Nephron (organoid): Measurements from ENCODE around the gene SELENOF.

Source experiments
- H3K27ac Mint-ChIP-seq, 3 experiments: 2 replicates each; pipeline ENCODE4 v1.8.0; 2020; ENCODE audit warnings: mixed read lengths in 3 of 3, mild to moderate bottlenecking in 2 of 3, moderate library complexity in 1 of 3
- H3K27me3 Mint-ChIP-seq: 2 replicates; pipeline ENCODE4 v1.8.0; 2021; ENCODE audit warnings: low read depth, mild to moderate bottlenecking, moderate library complexity, mixed read lengths
- H3K36me3 Mint-ChIP-seq: 2 replicates; pipeline ENCODE4 v1.8.0; 2020; ENCODE audit warnings: low read depth, mixed read lengths
- H3K4me1 Mint-ChIP-seq: 2 replicates; pipeline ENCODE4 v1.8.0; 2020; ENCODE audit warnings: mixed read lengths
- H3K4me3 Mint-ChIP-seq, 3 experiments: 2 replicates each; pipeline ENCODE4 v1.8.0; 2020; ENCODE audit warnings: mild to moderate bottlenecking in 3 of 3, mixed read lengths in 3 of 3, moderate library complexity in 2 of 3
- H3K9me3 Mint-ChIP-seq: 2 replicates; pipeline ENCODE4 v1.8.0; 2020; ENCODE audit warnings: mixed read lengths
- CTCF ChIP-seq, 3 experiments: fragments of 200-600 bp; sonication (generic); IDR thresholded peaks; one replicate each; pipeline ENCODE4 v1.5.0; 2021; ENCODE audit warnings: antibody characterized with exemption in 3 of 3; ENCODE audit not compliant: unreplicated experiment in 3 of 3

Gene SELENOF

DNA sequence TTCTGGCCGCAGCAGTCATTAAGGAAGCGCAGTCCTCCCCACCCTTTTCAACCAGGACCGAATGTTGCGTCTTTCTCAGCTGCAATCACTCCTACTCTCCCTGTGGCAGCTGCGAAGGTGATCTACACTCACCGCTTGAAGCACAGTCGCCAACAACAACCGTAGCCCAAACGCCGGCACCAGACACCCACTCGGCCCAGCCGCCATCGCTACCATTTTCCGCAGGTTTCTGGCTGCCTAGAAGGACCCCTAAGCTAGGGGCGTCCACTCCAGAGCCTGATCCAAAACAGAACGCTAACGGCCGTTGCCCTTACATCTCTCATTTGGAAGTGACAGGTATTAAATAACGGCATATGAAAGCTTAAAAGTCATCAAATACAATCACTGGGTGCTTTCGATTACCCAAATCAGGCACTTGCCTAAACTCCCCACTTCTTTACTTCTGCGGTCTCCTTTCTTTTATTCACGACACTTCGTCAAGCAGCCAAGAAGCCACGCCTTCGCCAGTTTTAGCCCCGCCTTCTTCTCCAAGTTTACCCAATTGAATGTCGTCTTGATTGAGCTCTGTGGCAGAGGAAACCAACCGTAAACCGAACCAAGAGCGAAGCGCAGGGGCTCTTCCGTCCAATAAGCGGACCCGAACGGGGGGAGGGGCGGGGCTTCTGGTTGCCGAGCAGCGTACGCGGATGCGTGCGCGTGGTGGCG, at the start of gene SELENOF:
Gene SELENOF, minus strand, starts transcription at position 231 of the 705 bp plus-strand sequence. Its CDS starts 15 bp downstream, at position 216.
- no peak within 1 kb of the TSS for H3K4me3 Mint-ChIP-seq
- no peaks in the 10 kb centered on the region for H3K27me3 Mint-ChIP-seq
- H3K27ac Mint-ChIP-seq, result no peak within 1 kb of the TSS
- H3K36me3 Mint-ChIP-seq, result peaks cover 17% of the 10 kb centered on the region
- H3K9me3 Mint-ChIP-seq, result no peaks in the 10 kb centered on the region
- no peak for TF ChIP-seq CTCF (IDR thresholded peaks at IDR 0.05; ENCODE audit: unreplicated experiment in 3 of 3)
- peaks cover 30% of the 10 kb centered on the region for H3K4me1 Mint-ChIP-seq

- H3K4me1 Mint-ChIP-seq, result no peaks in the 10 kb centered on the region
- H3K4me3 Mint-ChIP-seq, result no peak overlapping the region
- TF ChIP-seq CTCF (IDR thresholded peaks at IDR 0.05; ENCODE audit: unreplicated experiment in 3 of 3), result no peak
- no peak overlapping the region for H3K27ac Mint-ChIP-seq
- H3K9me3 Mint-ChIP-seq, result peaks cover 18% of the 10 kb centered on the region
- no peaks in the 10 kb centered on the region for H3K27me3 Mint-ChIP-seq
- peaks cover 44% of the 10 kb centered on the region for H3K36me3 Mint-ChIP-seq
These were observed 46.6 kb upstream of the SELENOF start for GRCh38 chr1:86960548-86960947.

- H3K27ac Mint-ChIP-seq, result no peak overlapping the region
- no peak overlapping the region for H3K4me3 Mint-ChIP-seq
- no peaks in the 10 kb centered on the region for H3K4me1 Mint-ChIP-seq
- H3K36me3 Mint-ChIP-seq, result peaks cover 28% of the 10 kb centered on the region
- no peak for TF ChIP-seq CTCF (IDR thresholded peaks at IDR 0.05; ENCODE audit: unreplicated experiment in 3 of 3)
- peaks cover 6% of the 10 kb centered on the region for H3K9me3 Mint-ChIP-seq
- H3K27me3 Mint-ChIP-seq, result no peaks in the 10 kb centered on the region
These were observed 43.3 kb upstream of the SELENOF start for GRCh38 chr1:86957221-86957620.

DNA sequence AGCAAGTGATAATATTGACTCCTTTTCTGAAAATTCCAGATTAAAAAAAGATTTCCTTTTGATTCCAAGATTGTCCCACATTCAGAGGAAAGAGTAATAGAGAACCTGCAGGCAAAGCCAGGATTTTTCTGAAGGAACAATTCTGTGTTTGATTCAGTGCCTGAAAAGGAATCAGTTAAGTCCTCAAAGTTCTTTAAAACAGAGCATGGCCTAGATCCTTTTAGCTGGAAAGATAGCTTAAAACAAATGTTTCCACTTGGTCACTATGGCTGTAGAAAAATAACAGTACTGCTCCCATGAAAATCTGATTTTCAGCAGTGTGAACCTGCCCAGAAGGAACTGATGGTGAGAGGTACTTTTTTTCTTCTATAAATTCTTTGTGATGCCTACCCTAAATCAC, 42.3 kb upstream of the SELENOF start:
- Mint-ChIP-seq H3K4me1 (no peaks in the 10 kb centered on the region), H3K27me3 (no peaks in the 10 kb centered on the region), H3K9me3 (peaks cover 6% of the 10 kb centered on the region), H3K36me3 (peaks cover 28% of the 10 kb centered on the region), H3K27ac (no peak overlapping the region), H3K4me3 (no peak overlapping the region)
- no peak for TF ChIP-seq CTCF (IDR thresholded peaks at IDR 0.05; ENCODE audit: unreplicated experiment in 3 of 3)

GRCh38 chr1:86955678-86956077, 41.8 kb upstream of the SELENOF start:
- Mint-ChIP-seq H3K27ac (no peak overlapping the region), H3K9me3 (peaks cover 6% of the 10 kb centered on the region), H3K36me3 (peaks cover 26% of the 10 kb centered on the region), H3K4me3 (no peak overlapping the region), H3K4me1 (peaks cover 5% of the 10 kb centered on the region), H3K27me3 (no peaks in the 10 kb centered on the region)
- no peak for TF ChIP-seq CTCF (IDR thresholded peaks at IDR 0.05; ENCODE audit: unreplicated experiment in 3 of 3)

DNA sequence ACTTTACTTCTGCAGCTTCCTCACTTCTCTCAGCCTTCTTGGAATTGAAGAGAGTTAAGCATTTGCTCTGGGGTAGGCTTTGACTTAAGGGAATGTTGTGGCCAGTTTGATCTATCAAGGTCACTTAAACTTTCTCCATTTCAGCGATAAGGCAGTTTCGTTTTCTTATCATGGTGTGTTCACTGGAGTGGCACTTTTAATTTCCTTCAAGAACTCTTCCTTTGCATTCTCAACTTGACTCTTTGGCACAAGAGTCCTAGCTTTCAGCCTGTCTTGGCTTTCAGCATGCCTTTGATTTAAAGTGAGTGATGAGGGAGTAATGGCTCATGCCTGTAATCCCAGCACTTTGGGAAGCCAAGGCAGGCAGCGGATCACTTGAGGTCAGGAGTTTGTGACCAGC, 39.2 kb upstream of the SELENOF start:
- Mint-ChIP-seq H3K4me1 (peaks cover 12% of the 10 kb centered on the region), H3K4me3 (no peak overlapping the region), H3K36me3 (peaks cover 6% of the 10 kb centered on the region), H3K27ac (no peak overlapping the region), H3K27me3 (no peaks in the 10 kb centered on the region), H3K9me3 (peaks cover 1% of the 10 kb centered on the region)
- TF ChIP-seq CTCF (IDR thresholded peaks at IDR 0.05; ENCODE audit: unreplicated experiment in 3 of 3), result no peak
